SU-DHL-6 (cell line): ENCODE measurements around the gene OLFML2B.

Experiments
- EZH2phosphoT487 ChIP-seq: fragments of 200-600 bp; sonication (generic), shearing (Covaris generic); conservative IDR thresholded peaks from 2 replicates; pipeline ENCODE4 v1.6.1; 2018; ENCODE audit warnings: mild to moderate bottlenecking, antibody characterized with exemption, low read length, moderate library complexity, mixed read lengths
- TF ChIP-seq, protein P1 (sequence below): fragments of 200-600 bp; sonication (generic); IDR thresholded peaks from one replicate; pipeline ENCODE4 v1.5.1; 2017; ENCODE audit warnings: antibody characterized with exemption, mild to moderate bottlenecking, low read length, moderate library complexity; ENCODE audit not compliant: insufficient read depth, poor library complexity, severe bottlenecking

- TF ChIP-seq, protein P1, sequence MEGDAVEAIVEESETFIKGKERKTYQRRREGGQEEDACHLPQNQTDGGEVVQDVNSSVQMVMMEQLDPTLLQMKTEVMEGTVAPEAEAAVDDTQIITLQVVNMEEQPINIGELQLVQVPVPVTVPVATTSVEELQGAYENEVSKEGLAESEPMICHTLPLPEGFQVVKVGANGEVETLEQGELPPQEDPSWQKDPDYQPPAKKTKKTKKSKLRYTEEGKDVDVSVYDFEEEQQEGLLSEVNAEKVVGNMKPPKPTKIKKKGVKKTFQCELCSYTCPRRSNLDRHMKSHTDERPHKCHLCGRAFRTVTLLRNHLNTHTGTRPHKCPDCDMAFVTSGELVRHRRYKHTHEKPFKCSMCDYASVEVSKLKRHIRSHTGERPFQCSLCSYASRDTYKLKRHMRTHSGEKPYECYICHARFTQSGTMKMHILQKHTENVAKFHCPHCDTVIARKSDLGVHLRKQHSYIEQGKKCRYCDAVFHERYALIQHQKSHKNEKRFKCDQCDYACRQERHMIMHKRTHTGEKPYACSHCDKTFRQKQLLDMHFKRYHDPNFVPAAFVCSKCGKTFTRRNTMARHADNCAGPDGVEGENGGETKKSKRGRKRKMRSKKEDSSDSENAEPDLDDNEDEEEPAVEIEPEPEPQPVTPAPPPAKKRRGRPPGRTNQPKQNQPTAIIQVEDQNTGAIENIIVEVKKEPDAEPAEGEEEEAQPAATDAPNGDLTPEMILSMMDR: no peak
- no peak for TF ChIP-seq EZH2phosphoT487
These were observed 36.6 kb upstream of the OLFML2B start for GRCh38 chr1:162060314-162060713.
